ENCODE results near the gene ZFR2.
"Not testable (repeated sequence)": the region's sequence is repeated elsewhere in the genome, so short reads cannot be mapped to it uniquely, and the experiment has no call there.

The ZFR2 gene

GRCh38 chr19:3816566-3817218 lies 52.1 kb downstream of the ZFR2 start:
- DNase-seq (ENCODE audit: low read depth in 2 of 2, low spot score in 1 of 2) = no peak

- DNase-seq (ENCODE audit: low read depth in 2 of 2, low spot score in 1 of 2) = not testable (repeated sequence)
These were observed 52.7 kb downstream of the ZFR2 start for GRCh38 chr19:3816148-3816547.

GRCh38 chr19:3814648-3815047 lies 54.2 kb downstream of the ZFR2 start:
- no peak for DNase-seq (ENCODE audit: low read depth in 2 of 2, low spot score in 1 of 2)

GRCh38 chr19:3813473-3814392 lies 55.1 kb downstream of the ZFR2 start:
- DNase-seq (ENCODE audit: low read depth in 2 of 2, low spot score in 1 of 2) = no peak

GRCh38 chr19:3810708-3811355 lies 58.0 kb downstream of the ZFR2 start:
- no peak for DNase-seq (ENCODE audit: low read depth in 2 of 2, low spot score in 1 of 2)

GRCh38 chr19:3809881-3810707 lies 58.7 kb downstream of the ZFR2 start:
- DNase-seq (ENCODE audit: low read depth in 2 of 2, low spot score in 1 of 2) = no peak

GRCh38 chr19:3808420-3809143 lies 60.3 kb downstream of the ZFR2 start:
- no peak for DNase-seq (ENCODE audit: low read depth in 2 of 2, low spot score in 1 of 2)

GRCh38 chr19:3807574-3808354 lies 61.1 kb downstream of the ZFR2 start:
- DNase-seq (ENCODE audit: low read depth in 2 of 2, low spot score in 1 of 2) = no peak

GRCh38 chr19:3807131-3807480 lies 61.7 kb downstream of the ZFR2 start:
- DNase-seq (ENCODE audit: low read depth in 2 of 2, low spot score in 1 of 2) = no peak

GRCh38 chr19:3805859-3806258 lies 63.0 kb downstream of the ZFR2 start:
- no peak for DNase-seq (ENCODE audit: low read depth in 2 of 2, low spot score in 1 of 2)

GRCh38 chr19:3804429-3804828 lies 64.4 kb downstream of the ZFR2 start:
- no peak for DNase-seq (ENCODE audit: low read depth in 2 of 2, low spot score in 1 of 2)

- no peak for DNase-seq (ENCODE audit: low read depth in 2 of 2, low spot score in 1 of 2)
These were observed 64.9 kb downstream of the ZFR2 start for GRCh38 chr19:3803986-3804385.

- no peak for DNase-seq (ENCODE audit: low read depth in 2 of 2, low spot score in 1 of 2)
These were observed 65.5 kb downstream of the ZFR2 start for GRCh38 chr19:3803114-3803888.

- DNase-seq (ENCODE audit: low read depth in 2 of 2, low spot score in 1 of 2) = peak in 1 of 2 donors; percentile 43
These were observed 67.3 kb downstream of the ZFR2 start for GRCh38 chr19:3801412-3802096.

- no peak for DNase-seq (ENCODE audit: low read depth in 2 of 2, low spot score in 1 of 2)
These were observed 67.8 kb downstream of the ZFR2 start for GRCh38 chr19:3800996-3801395.

- DNase-seq (ENCODE audit: low read depth in 2 of 2, low spot score in 1 of 2) = peak in 1 of 2 donors; percentile 35
These were observed 70.7 kb downstream of the ZFR2 start for GRCh38 chr19:3798137-3798536.

GRCh38 chr19:3796358-3796757 lies 72.5 kb downstream of the ZFR2 start:
- DNase-seq (ENCODE audit: low read depth in 2 of 2, low spot score in 1 of 2) = no peak

- no peak for DNase-seq (ENCODE audit: low read depth in 2 of 2, low spot score in 1 of 2)
These were observed 75.0 kb downstream of the ZFR2 start for GRCh38 chr19:3793799-3794198.
